Activated naive CD4-positive, alpha-beta T cell treated with anti-CD3 and anti-CD28 coated beads, Interleukin-2, amount 10 ng/mL, durations not matched to agents 7 days and 5 days (primary cell): Measurements from ENCODE around the gene MEIOSIN.
A peak's percentile ranks its signal among the peaks of the same experiment; 100 is the strongest.

Experiments used
- CTCF ChIA-PET: fragments of 350-600 bp; sonication (Branson Sonifier 250); formaldehyde crosslinking; loops from one replicate; lab custom pipeline; 2021; ENCODE audit warnings: antibody characterized with exemption; lab: Charles Lee
- DNase-seq: peaks from one replicate; pipeline ENCODE4 v3.0.0-alpha.2; 2020
- H3K27ac Mint-ChIP-seq: one replicate; pipeline ENCODE4 v1.8.0; 2021; ENCODE audit warnings: mild to moderate bottlenecking, moderate library complexity, mixed read lengths
- H3K27me3 Mint-ChIP-seq: one replicate; pipeline ENCODE4 v1.8.0; 2021; ENCODE audit warnings: mild to moderate bottlenecking, mixed read lengths
- H3K36me3 Mint-ChIP-seq: one replicate; pipeline ENCODE4 v1.8.0; 2021; ENCODE audit warnings: mixed read lengths
- H3K4me1 Mint-ChIP-seq: one replicate; pipeline ENCODE4 v1.8.0; 2021; ENCODE audit warnings: mixed read lengths
- H3K4me3 Mint-ChIP-seq: one replicate; pipeline ENCODE4 v1.8.0; 2021; ENCODE audit warnings: mild to moderate bottlenecking, moderate library complexity, mixed read lengths
- H3K9me3 Mint-ChIP-seq: one replicate; pipeline ENCODE4 v1.8.0; 2021; ENCODE audit warnings: mixed read lengths

Gene MEIOSIN

DNA sequence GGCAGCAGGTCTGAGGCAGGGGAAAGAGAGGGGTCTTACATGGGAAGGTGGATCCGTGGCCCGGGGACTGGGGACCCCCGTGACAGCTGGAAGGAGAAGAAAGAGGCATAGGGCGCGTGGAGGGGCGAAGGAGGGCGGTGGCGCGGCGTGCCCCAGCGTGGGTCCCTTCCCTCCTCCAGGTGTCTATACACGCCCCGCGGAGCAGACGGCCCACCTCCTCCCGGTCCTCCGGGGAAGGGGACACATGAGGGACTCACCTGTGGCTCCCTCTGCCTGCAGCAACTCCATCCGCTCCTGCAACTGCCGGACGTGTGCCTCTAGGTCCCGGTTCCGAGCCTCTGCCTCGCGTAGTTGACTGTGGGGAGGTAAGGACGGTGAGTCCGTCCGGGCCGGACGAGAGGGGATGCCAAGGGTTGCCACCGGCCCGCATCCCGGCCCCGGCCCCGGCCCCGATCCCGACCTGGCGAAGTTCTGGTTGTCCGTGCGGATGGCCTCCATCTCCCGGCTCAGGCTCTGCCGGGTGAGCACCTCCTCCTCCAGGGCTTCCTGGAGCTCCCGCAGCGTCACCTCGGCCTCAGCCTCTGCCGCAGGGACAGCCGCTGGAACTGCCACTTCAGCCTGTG is 38.2 kb downstream of the MEIOSIN start:
- Mint-ChIP-seq H3K27me3 (peaks cover 72% of the 10 kb centered on the region), H3K36me3 (no peaks in the 10 kb centered on the region), H3K9me3 (no peaks in the 10 kb centered on the region), H3K4me1 (peaks cover 23% of the 10 kb centered on the region), H3K4me3 (no peak overlapping the region), H3K27ac (peak overlapping the region; percentile 45)
- DNase-seq, result no peak
- CTCF ChIA-PET, result interaction anchor here (3.3 to 4.8 kb wide), 2 partner anchors 8 to 27 kb away, joined by 27 to 92 read pairs; no protein-coding TSS in a partner anchor

DNA sequence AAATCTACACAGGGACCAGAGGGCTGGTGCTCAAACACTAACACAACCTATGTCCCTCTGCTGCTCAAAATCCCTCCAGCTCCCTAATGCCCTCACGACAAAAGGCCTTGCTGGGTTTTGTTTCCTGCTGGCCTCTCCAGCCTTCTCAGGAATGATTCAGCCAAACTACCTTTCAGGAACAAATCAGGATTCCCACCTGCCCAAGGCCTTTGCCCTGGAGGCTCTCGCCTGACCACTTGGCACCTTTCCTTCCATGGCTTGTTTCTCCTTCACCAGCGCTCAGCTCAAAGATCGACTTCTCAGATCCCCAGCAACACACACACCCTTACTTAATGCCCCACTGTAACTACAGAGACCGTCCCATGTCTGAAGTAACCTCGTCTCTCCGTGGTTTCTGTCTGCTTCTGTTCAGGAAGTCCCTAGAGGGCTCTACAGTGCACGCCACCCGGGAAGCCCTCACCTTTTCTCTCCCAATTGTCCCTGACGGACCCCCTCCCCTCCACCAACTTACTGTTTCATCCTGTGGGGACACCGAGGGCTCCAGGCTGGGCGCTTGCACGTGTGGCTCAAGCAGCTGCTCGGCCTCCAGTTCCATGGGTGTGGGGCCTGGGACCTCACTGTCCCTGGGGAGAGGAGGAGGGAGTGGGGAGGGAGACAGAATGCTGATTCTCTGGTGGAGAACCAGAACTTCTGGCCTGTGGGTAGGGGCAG is 39.0 kb downstream of the MEIOSIN start:
- peaks cover 22% of the 10 kb centered on the region for H3K4me1 Mint-ChIP-seq
- H3K9me3 Mint-ChIP-seq, result no peaks in the 10 kb centered on the region
- peaks cover 3% of the 10 kb centered on the region for H3K36me3 Mint-ChIP-seq
- no peak overlapping the region for H3K27ac Mint-ChIP-seq
- no peak for DNase-seq
- no peak overlapping the region for H3K4me3 Mint-ChIP-seq
- peaks cover 72% of the 10 kb centered on the region for H3K27me3 Mint-ChIP-seq
- CTCF ChIA-PET, result interaction anchor here (2.3 kb wide), 1 partner anchor 27 kb away, joined by 11 read pairs; no protein-coding TSS in a partner anchor

DNA sequence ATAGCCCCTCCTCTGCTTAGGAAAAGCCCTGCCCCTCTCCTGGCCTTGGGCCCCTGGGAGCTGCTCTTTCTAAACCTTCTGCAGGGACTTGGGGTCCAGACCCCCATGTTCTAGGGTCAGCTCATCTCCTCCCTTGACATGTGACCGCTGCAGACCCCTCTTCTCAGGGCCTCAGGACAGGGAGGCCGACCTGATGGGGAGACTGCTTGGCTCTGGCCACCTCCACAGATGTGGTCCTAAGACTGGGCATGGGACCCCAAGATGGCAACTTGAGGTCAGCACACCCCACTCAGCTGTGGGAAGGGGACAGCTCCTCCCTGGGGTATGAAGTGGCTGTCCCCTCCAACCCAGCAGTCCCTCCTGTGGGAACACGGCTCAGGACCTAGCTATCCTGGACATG is 39.7 kb downstream of the MEIOSIN start:
- H3K27me3 Mint-ChIP-seq, result peaks cover 72% of the 10 kb centered on the region
- DNase-seq, result no peak
- H3K36me3 Mint-ChIP-seq, result peaks cover 3% of the 10 kb centered on the region
- H3K9me3 Mint-ChIP-seq, result no peaks in the 10 kb centered on the region
- CTCF ChIA-PET, result interaction anchor here (1.2 to 2.3 kb wide), 2 partner anchors 22 to 26 kb away, joined by 4 to 11 read pairs; no protein-coding TSS in a partner anchor
- peaks cover 20% of the 10 kb centered on the region for H3K4me1 Mint-ChIP-seq
- no peak overlapping the region for H3K4me3 Mint-ChIP-seq
- no peak overlapping the region for H3K27ac Mint-ChIP-seq

DNA sequence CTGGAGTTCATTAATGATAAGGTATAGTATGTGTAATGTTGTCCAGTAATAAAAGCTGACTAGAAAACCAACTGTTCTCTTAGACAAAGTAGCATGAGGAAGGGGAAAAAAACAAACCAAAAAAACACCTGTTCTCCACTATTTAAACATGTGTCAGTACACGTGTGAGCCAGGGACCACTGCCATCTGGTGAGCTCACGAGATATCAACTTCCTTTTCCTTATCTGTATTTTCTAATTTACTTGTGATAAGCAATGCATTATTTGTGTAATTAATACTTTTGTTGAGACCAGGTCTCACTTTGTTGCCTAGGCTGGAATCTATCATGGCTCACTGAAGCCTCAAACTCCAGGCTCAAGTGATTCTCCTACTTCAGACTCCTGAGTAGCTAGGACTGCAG is 40.1 kb downstream of the MEIOSIN start:
- CTCF ChIA-PET, result interaction anchor here (1.2 to 2.3 kb wide), 2 partner anchors 21 to 26 kb away, joined by 4 to 11 read pairs; no protein-coding TSS in a partner anchor
- Mint-ChIP-seq H3K9me3 (no peaks in the 10 kb centered on the region), H3K27me3 (peaks cover 72% of the 10 kb centered on the region), H3K4me1 (peaks cover 19% of the 10 kb centered on the region), H3K36me3 (peaks cover 3% of the 10 kb centered on the region), H3K4me3 (no peak overlapping the region), H3K27ac (peak overlapping the region; percentile 11)
- no peak for DNase-seq

DNA sequence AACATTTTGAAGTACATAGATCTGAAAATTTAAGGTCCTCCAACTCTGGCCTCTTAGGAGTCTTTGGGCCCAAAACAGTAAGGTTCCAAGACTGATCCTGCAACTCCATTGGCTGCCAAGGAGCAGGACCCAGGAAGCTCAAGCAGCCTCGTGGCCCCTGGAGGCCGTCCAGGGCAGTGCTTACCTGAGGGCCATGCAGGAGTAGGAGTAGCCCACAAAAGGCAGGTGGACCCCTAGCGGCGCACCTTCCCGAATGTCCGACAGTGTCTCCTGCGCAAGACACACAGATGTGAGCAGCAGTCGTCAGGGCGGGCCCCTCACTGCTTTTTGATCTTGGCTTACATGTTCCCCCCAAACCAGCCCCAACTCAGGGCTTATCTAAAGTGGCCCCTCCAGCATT is 41.5 kb downstream of the MEIOSIN start:
- Mint-ChIP-seq H3K27me3 (peaks cover 78% of the 10 kb centered on the region), H3K9me3 (no peaks in the 10 kb centered on the region), H3K27ac (no peak overlapping the region), H3K4me1 (peaks cover 27% of the 10 kb centered on the region), H3K4me3 (no peak overlapping the region), H3K36me3 (peaks cover 3% of the 10 kb centered on the region)
- DNase-seq, result no peak
- CTCF ChIA-PET, result no interaction called here

GRCh38 chr19:45777395-45777961 is 44.2 kb downstream of the MEIOSIN start:
- peaks cover 3% of the 10 kb centered on the region for H3K36me3 Mint-ChIP-seq

DNA sequence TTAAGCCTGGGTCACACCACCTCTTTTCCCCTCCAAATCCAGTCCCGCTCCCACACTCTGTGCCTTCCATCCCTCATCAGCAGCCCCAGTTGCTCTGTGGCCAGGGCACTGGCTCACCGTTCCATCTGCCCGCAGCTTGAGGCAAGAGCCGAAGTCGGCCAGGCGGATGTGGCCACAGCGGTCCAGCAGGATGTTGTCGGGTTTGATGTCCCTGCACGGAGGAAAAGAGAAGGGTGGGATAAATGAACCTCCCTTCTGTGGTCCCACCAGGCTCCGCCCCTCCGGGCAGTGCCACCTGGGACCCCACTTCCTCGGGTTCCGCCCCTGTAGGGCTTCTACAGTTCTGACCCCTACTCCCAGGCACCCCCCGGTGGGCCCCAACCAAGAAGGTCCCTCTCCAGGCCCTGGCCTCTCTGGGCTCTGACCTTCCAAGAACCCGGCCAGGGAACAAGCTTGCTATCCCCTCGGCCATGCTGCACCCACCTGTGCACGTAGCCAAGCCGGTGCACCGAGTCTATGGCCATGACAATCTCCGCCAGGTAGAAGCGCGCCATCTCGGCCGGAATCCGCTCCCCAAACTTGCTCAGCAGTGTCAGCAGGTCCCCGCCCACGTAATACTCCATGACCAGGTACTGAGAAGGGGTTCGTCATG is 44.9 kb downstream of the MEIOSIN start:
- H3K4me3 Mint-ChIP-seq, result no peak overlapping the region
- H3K4me1 Mint-ChIP-seq, result peaks cover 20% of the 10 kb centered on the region
- peaks cover 3% of the 10 kb centered on the region for H3K36me3 Mint-ChIP-seq
- CTCF ChIA-PET, result interaction anchor here (0.6 kb wide), 1 partner anchor 9 kb away, joined by 3 read pairs; the partner anchor contains the start of gene SIX5
- no peak overlapping the region for H3K27ac Mint-ChIP-seq
- H3K9me3 Mint-ChIP-seq, result no peaks in the 10 kb centered on the region
- no peak for DNase-seq
- peaks cover 79% of the 10 kb centered on the region for H3K27me3 Mint-ChIP-seq

More at GRCh38 chr19:45777395-45777961, 44.2 kb downstream of the MEIOSIN start:
- Mint-ChIP-seq H3K27me3 (peaks cover 79% of the 10 kb centered on the region), H3K27ac (no peak overlapping the region), H3K4me3 (no peak overlapping the region), H3K9me3 (no peaks in the 10 kb centered on the region), H3K4me1 (peaks cover 20% of the 10 kb centered on the region)
- DNase-seq, result no peak
- CTCF ChIA-PET, result interaction anchor here (0.6 kb wide), 1 partner anchor 8 kb away, joined by 3 read pairs; the partner anchor contains the start of gene SIX5

DNA sequence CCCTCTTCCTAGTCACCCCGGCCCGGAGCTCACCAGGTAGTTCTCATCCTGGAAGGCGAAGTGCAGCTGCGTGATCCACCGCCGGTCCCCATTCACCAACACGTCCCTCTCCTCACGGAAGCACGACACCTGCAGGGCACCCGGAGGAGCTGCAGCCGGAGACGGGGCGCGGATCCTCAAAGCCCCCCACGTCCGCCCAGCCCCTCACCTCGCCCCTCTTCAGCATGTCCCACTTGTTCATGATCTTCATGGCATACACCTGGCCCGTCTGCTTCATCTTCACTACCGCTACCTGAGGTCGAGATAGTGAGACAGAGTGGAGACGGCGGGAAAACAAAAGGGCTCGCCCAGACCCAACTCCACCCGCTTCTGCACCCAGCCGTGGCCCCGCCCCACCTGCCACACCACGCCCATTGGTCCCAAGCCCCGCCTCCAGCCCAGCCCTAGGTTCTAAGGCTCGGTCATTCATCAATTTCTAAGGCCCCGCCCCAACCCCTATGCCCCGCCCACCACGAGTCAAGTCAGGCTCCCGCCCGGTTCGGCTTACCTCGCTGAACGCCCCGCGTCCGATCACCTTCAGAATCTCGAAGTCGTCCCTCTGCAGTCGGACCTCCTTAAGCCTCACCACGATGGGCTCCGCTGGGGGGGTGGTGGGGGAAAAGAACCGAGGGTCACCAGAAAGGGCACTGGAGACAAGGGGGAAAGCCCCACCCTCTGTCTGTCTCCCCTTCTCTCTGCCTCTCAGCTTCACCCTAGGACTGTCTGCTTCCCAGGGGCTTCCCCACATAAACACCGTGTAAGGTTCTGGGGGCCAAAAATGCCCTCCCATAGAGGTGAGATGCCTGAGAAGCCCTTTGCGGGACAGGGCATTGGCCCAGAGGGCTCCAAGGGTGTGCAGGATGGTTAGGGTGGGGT is 46.2 kb downstream of the MEIOSIN start:
- CTCF ChIA-PET, result interaction anchor here (0.6 to 1.2 kb wide), 14 partner anchors 8 to 216 kb away, joined by 3 to 27 read pairs (median 3); partner anchors contain the start of genes CCDC61, SIX5 and SYMPK
- peak; percentile 92 for DNase-seq
- Mint-ChIP-seq H3K4me3 (peak overlapping the region; percentile 71), H3K4me1 (peaks cover 20% of the 10 kb centered on the region), H3K36me3 (peaks cover 3% of the 10 kb centered on the region), H3K27ac (no peak overlapping the region), H3K27me3 (peaks cover 88% of the 10 kb centered on the region), H3K9me3 (no peaks in the 10 kb centered on the region)

DNA sequence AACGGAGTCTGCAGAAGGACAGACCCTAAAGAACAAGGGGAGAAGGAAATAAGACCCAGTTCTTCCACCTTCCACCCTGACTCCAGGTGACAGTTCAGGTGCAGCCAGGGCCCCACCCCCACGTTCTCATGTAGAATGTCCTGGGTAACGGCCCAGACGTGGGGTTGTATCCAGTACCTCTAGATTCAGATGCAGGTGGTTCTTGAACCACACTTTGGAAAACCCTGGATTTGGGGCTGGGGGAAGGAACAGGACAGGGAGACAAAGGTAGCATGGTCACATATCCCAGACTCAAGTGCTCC is 46.9 kb downstream of the MEIOSIN start:
- Mint-ChIP-seq H3K4me1 (peaks cover 20% of the 10 kb centered on the region), H3K27me3 (peaks cover 88% of the 10 kb centered on the region), H3K36me3 (peaks cover 3% of the 10 kb centered on the region), H3K9me3 (no peaks in the 10 kb centered on the region), H3K4me3 (no peak overlapping the region), H3K27ac (no peak overlapping the region)
- no peak for DNase-seq
- CTCF ChIA-PET, result no interaction called here

DNA sequence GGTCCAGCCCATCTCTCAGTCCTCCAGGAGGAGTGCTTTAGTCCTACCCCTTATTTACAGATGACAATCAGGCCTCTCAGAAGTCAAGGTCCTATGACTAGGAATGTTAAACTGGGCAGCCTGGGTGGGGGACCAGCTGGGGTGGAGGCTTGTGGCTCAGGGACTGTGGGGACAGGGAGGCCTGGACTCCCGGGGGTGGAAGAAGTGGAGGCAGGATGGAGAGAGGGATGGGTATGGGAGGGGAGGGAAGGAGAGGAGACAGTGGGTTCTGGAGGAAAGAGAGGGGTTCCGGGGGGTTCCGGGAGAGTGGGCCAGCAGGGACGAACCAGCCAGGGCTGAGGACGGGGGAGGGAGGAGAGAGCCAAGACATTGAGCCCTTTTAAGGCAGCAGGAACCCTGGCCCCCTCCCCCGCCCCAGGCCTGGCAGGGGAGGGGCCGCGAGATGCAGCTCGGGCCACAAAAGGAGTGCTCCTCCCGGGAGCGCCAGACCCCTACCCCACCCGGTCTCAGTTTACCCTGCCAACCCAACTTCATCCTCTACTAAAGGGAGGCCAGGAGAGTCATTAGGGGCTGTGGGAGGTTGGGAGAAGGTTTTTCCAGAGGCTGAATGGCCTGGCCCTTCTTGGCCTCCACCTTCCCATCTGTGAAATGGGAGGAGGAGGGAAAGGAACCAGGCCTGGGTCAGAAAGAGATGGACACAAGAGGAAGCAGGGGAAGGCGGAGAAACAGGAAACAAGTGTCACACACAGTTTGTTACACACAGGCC is 47.4 kb downstream of the MEIOSIN start:
- Mint-ChIP-seq H3K9me3 (no peaks in the 10 kb centered on the region), H3K36me3 (peaks cover 3% of the 10 kb centered on the region), H3K4me3 (no peak overlapping the region), H3K4me1 (peaks cover 20% of the 10 kb centered on the region), H3K27me3 (peaks cover 92% of the 10 kb centered on the region), H3K27ac (no peak overlapping the region)
- CTCF ChIA-PET, result no interaction called here
- no peak for DNase-seq

DNA sequence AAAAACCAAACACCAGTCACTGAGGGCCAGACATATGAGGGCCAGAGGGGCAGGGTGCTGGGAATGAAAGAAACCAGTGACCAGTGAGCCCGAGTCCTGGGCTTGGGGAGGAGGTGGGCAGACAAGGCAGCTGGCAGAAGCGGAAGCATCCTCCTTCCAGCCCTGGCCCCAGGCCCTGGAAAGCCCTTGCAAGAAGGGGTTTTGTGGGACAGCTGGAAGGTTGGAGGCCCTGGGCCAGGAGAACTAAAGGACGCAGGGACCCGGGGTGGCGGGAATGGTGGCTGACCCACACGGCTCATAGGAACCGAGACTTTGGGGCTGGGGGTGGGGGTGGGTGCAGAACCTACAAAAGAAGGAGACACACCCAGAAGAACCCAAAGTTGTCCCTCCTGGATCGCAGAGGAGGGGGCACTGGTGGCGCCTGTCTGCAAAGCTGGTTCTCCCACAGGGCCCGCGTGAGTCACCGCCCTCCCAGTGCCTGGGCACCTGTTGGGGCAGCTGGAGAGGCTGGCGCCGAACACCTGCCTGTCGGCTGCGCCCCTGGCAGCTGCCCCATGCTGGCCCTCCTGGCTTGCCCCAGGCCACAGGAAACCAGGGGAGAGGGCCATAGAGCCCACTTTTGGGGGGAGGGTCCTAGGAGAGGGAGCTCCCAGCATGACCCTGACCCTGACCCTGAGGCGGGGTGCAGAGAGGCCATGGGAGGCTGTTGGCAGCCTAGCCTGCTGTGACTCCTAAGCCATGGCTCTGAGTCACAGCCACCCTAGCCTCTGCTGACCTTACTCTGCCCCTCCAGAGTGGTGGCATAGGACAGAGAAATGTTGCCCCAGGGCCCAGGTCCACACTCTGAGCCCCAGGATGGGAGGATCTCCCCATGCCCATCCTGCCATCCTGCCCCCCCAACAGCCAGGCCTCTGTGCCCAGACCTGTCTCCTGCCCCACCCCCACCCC is 48.2 kb downstream of the MEIOSIN start:
- no peak overlapping the region for H3K27ac Mint-ChIP-seq
- H3K4me1 Mint-ChIP-seq, result peaks cover 20% of the 10 kb centered on the region
- peaks cover 96% of the 10 kb centered on the region for H3K27me3 Mint-ChIP-seq
- H3K36me3 Mint-ChIP-seq, result peaks cover 7% of the 10 kb centered on the region
- no peak for DNase-seq
- CTCF ChIA-PET, result no interaction called here
- no peak overlapping the region for H3K4me3 Mint-ChIP-seq
- no peaks in the 10 kb centered on the region for H3K9me3 Mint-ChIP-seq

- no peak for DNase-seq
- Mint-ChIP-seq H3K4me3 (no peak within 1 kb of the TSS), H3K27ac (no peak within 1 kb of the TSS), H3K27me3 (peaks cover 96% of the 10 kb centered on the region), H3K4me1 (peaks cover 20% of the 10 kb centered on the region), H3K9me3 (no peaks in the 10 kb centered on the region), H3K36me3 (peaks cover 10% of the 10 kb centered on the region)
- CTCF ChIA-PET, result interaction anchor here (1.0 to 1.3 kb wide), 2 partner anchors 13 to 17 kb away, joined by 4 to 5 read pairs; partner anchors contain the start of gene SIX5
Observed at GRCh38 chr19:45782162-45782691, 49.0 kb downstream of the MEIOSIN start, which contains the start of gene DMPK. DMPK (minus strand) TSS chr19:45782490; CDS start chr19:45782352, 138 bp downstream.
